ENCODE results near the gene HMMR. TPM values are rescaled to one million over a fixed set of nuclear protein-coding genes. Genes with fewer than 3 reads are reported as not detected.
A peak's percentile ranks its signal among the peaks of the same experiment; 100 is the strongest.
"Not testable (repeated sequence)": the region's sequence is repeated elsewhere in the genome, so short reads cannot be mapped to it uniquely, and the experiment has no call there.

Gene HMMR, protein sequence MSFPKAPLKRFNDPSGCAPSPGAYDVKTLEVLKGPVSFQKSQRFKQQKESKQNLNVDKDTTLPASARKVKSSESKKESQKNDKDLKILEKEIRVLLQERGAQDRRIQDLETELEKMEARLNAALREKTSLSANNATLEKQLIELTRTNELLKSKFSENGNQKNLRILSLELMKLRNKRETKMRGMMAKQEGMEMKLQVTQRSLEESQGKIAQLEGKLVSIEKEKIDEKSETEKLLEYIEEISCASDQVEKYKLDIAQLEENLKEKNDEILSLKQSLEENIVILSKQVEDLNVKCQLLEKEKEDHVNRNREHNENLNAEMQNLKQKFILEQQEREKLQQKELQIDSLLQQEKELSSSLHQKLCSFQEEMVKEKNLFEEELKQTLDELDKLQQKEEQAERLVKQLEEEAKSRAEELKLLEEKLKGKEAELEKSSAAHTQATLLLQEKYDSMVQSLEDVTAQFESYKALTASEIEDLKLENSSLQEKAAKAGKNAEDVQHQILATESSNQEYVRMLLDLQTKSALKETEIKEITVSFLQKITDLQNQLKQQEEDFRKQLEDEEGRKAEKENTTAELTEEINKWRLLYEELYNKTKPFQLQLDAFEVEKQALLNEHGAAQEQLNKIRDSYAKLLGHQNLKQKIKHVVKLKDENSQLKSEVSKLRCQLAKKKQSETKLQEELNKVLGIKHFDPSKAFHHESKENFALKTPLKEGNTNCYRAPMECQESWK
- 8.6 TPM for total RNA-seq (ENCODE audit: unreplicated experiment)
- long read RNA-seq, partial matches to known transcripts = 3 of 3 reads
- long read RNA-seq, other reads (novel, unspliced or antisense) = 0 of 3 reads

DNA sequence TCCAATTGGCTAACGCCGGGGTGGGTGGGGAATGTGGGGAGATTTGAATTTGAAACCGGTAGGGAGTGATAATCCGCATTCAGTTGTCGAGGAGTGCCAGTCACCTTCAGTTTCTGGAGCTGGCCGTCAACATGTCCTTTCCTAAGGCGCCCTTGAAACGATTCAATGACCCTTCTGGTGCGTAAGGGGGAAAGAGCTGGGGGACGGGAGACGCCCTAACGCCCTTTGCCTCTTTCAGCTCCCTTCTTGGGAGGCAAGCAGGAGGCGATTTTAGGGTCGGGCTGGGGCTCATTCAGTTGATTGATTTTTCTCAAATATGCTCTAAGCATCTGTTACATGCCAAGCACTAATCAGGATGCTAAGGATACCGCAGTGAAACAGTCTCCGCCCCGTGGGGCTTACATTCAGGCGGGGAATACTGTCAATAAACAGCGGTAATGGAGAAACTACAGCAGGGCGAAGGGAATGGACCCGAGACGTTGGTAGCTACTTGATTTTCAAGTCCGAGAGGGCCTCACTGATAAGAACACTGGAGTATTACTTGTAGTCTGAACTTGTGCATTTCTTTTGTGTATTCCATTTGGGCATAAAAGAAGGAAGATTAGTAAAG is at the start of gene HMMR:
Gene HMMR, plus strand, starts transcription at position 71 of the 610 bp plus-strand sequence. Its CDS starts 61 bp downstream, at position 132.
- Mint-ChIP-seq H3K27me3 (ENCODE audit: unreplicated experiment) (no peaks in the 10 kb centered on the region), H3K36me3 (ENCODE audit: low read depth, unreplicated experiment) (no peaks in the 10 kb centered on the region), H3K4me1 (ENCODE audit: unreplicated experiment) (peaks cover 9% of the 10 kb centered on the region), H3K4me3 (ENCODE audit: unreplicated experiment) (peak within 1 kb of the TSS; percentile 97), H3K9me3 (ENCODE audit: unreplicated experiment) (no peaks in the 10 kb centered on the region), H3K27ac (ENCODE audit: unreplicated experiment) (peak within 1 kb of the TSS; percentile 81)
- TF ChIP-seq, protein P1, sequence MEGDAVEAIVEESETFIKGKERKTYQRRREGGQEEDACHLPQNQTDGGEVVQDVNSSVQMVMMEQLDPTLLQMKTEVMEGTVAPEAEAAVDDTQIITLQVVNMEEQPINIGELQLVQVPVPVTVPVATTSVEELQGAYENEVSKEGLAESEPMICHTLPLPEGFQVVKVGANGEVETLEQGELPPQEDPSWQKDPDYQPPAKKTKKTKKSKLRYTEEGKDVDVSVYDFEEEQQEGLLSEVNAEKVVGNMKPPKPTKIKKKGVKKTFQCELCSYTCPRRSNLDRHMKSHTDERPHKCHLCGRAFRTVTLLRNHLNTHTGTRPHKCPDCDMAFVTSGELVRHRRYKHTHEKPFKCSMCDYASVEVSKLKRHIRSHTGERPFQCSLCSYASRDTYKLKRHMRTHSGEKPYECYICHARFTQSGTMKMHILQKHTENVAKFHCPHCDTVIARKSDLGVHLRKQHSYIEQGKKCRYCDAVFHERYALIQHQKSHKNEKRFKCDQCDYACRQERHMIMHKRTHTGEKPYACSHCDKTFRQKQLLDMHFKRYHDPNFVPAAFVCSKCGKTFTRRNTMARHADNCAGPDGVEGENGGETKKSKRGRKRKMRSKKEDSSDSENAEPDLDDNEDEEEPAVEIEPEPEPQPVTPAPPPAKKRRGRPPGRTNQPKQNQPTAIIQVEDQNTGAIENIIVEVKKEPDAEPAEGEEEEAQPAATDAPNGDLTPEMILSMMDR (IDR thresholded peaks at IDR 0.05; ENCODE audit: unreplicated experiment) = no peak
- DNase-seq (ENCODE audit: low spot score) = no peak

DNA sequence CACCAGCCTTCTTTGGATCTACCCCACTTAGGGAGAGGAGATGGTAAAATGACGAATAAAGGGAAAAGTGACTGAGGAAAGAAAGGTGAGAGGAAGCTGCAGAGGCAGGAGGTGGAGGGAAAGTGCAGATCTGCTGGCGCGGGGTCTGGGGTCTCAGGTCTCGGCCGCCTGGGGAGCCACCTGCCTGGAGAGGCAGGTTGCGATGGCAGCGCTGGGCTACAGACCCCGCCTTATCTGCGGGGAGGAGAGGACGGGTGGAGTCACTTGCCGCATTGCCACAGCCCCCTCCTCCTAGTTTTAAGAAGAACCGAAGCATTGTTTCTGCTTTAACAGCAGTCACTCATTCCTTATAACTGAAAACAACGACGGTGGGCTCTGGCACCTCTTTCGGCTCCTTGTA is 44.8 kb upstream of the HMMR start:
- DNase-seq (ENCODE audit: low spot score); H3K4me1 Mint-ChIP-seq (ENCODE audit: unreplicated experiment); H3K27me3 Mint-ChIP-seq (ENCODE audit: unreplicated experiment); H3K36me3 Mint-ChIP-seq (ENCODE audit: low read depth, unreplicated experiment); H3K27ac Mint-ChIP-seq (ENCODE audit: unreplicated experiment); H3K9me3 Mint-ChIP-seq (ENCODE audit: unreplicated experiment): not testable (repeated sequence)
- H3K4me3 Mint-ChIP-seq (ENCODE audit: unreplicated experiment) = peak overlapping the region; percentile 31

DNA sequence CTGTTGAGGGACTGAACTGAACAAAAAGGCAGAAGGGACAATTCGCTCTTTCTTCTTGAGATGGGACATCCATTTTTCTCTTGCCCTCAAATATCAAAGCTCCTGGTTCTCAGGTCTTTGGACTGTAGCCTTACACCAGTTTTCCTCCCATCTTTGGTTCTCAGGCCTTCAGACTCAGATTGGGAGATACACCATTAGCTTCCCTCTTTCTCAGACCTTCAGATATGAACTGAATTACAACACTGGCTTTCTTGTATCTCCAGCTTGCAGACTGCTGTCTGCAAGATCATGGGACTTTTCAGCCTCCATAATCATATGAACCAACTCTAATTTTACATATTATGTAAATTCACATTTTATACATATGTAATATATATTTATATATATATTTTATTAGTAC is 35.6 kb upstream of the HMMR start:
- H3K27ac Mint-ChIP-seq (ENCODE audit: unreplicated experiment) = no peak overlapping the region
- DNase-seq (ENCODE audit: low spot score) = no peak
- no peaks in the 10 kb centered on the region for H3K36me3 Mint-ChIP-seq (ENCODE audit: low read depth, unreplicated experiment)
- no peak overlapping the region for H3K4me3 Mint-ChIP-seq (ENCODE audit: unreplicated experiment)
- peaks cover 12% of the 10 kb centered on the region for H3K4me1 Mint-ChIP-seq (ENCODE audit: unreplicated experiment)
- no peaks in the 10 kb centered on the region for H3K27me3 Mint-ChIP-seq (ENCODE audit: unreplicated experiment)
- TF ChIP-seq, protein P1 (IDR thresholded peaks at IDR 0.05; ENCODE audit: unreplicated experiment) = no peak
- H3K9me3 Mint-ChIP-seq (ENCODE audit: unreplicated experiment) = no peaks in the 10 kb centered on the region

DNA sequence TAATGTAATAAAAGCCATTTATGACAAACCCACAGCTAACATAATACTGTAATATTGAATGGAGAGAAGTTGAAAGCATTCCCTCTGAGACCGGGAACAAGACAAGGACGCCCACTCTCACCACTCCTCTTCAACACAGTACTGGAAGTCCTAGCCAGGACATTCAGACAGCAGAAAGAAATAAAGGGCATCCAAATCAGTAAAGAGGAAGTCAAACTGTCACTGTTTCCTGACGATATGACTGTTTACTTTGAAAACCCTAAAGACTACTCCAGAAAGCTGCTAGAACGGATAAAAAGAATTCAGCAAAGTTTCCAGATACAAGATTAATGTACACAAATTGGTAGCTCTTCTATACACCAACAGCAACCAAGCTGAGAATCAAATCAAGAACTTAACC is 34.3 kb upstream of the HMMR start:
- H3K27me3 Mint-ChIP-seq (ENCODE audit: unreplicated experiment); DNase-seq (ENCODE audit: low spot score); H3K4me3 Mint-ChIP-seq (ENCODE audit: unreplicated experiment); H3K36me3 Mint-ChIP-seq (ENCODE audit: low read depth, unreplicated experiment); H3K9me3 Mint-ChIP-seq (ENCODE audit: unreplicated experiment): not testable (repeated sequence)
- Mint-ChIP-seq H3K27ac (ENCODE audit: unreplicated experiment) (peak overlapping the region; percentile 88), H3K4me1 (ENCODE audit: unreplicated experiment) (peaks cover 12% of the 10 kb centered on the region)

DNA sequence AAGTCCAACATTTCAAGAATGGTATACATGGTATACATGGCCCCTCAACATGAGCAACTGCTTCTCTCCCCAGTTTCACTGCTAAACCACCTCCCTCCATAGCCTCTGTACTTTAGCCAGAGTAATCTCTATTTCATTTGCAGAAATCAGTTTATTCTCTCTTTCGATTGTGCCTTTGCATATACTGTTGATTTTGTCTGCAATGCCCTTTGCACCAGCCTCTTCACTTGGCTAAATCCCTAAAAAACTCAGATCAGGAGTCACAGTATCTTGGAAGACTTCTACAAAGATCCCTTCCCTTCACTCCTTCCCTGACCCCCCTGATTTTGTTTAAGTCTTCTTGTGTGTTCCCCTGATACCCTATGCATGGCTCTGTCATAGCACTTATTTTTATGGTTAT is 27.9 kb upstream of the HMMR start:
- Mint-ChIP-seq H3K36me3 (ENCODE audit: low read depth, unreplicated experiment) (no peaks in the 10 kb centered on the region), H3K27me3 (ENCODE audit: unreplicated experiment) (peaks cover 7% of the 10 kb centered on the region), H3K27ac (ENCODE audit: unreplicated experiment) (no peak overlapping the region), H3K9me3 (ENCODE audit: unreplicated experiment) (no peaks in the 10 kb centered on the region), H3K4me3 (ENCODE audit: unreplicated experiment) (no peak overlapping the region), H3K4me1 (ENCODE audit: unreplicated experiment) (peaks cover 29% of the 10 kb centered on the region)
- TF ChIP-seq, protein P1 (IDR thresholded peaks at IDR 0.05; ENCODE audit: unreplicated experiment) = no peak
- no peak for DNase-seq (ENCODE audit: low spot score)
